PC-3 (cell line): Measurements from ENCODE around the gene NR1H4. TPM values are rescaled to one million over a fixed set of nuclear protein-coding genes. Genes with fewer than 3 reads are reported as not detected.

Source experiments
- ATAC-seq: fragments of 200-7000 bp; cut with Tn5 transposase; 2 replicates; pipeline ENCODE4 v1.9.1; 2020; ENCODE audit warnings: mild to moderate bottlenecking, moderate library complexity
- BruUV-seq: library from RNA; stranded (reverse); fragments of 400-500 nt; replicated peaks from 2 replicates; lab custom pipeline; 2021; lab: Mats Ljungman, UMichigan
- CTCF ChIA-PET: fragments of 300-600 bp; sonication (Branson Sonifier 250); formaldehyde crosslinking; loops from one replicate; lab custom pipeline; 2022; ENCODE audit warnings: antibody characterized with exemption; lab: Charles Lee
- POLR2A ChIA-PET: fragments of 300-600 bp; sonication (Branson Sonifier 250); formaldehyde crosslinking; loops from one replicate; lab custom pipeline; 2022; ENCODE audit warnings: antibody characterized with exemption; ENCODE audit not compliant: unreplicated experiment; lab: Charles Lee
- DNase-seq: peaks from one replicate; pipeline ENCODE4 v3.0.0-alpha.2; 2015
- H2AFZ ChIP-seq: fragments of 300-600 bp; sonication (generic); 2 replicates; pipeline ENCODE4 v1.6.0; 2016; ENCODE audit warnings: antibody characterized with exemption, low read length
- H3F3A ChIP-seq: fragments of 300-600 bp; sonication (generic); one replicate; pipeline ENCODE4 v1.6.0; 2017; ENCODE audit warnings: antibody characterized with exemption, low read length, control low read depth, mild to moderate bottlenecking; ENCODE audit not compliant: unreplicated experiment
- H3K27ac ChIP-seq: fragments of 300-600 bp; sonication (generic); 2 replicates; pipeline ENCODE4 v1.5.1; 2016; ENCODE audit warnings: mild to moderate bottlenecking, low read length
- H3K27me3 ChIP-seq: fragments of 300-600 bp; sonication (generic); 2 replicates; pipeline ENCODE4 v1.6.1; 2016; ENCODE audit warnings: low read length, mixed read lengths
- H3K36me3 ChIP-seq: fragments of 300-600 bp; sonication (generic); 2 replicates; pipeline ENCODE4 v1.6.1; 2016; ENCODE audit warnings: low read depth, mixed run types, low read length, mixed read lengths
- H3K4me1 ChIP-seq: fragments of 300-600 bp; sonication (generic); 2 replicates; pipeline ENCODE4 v1.5.1; 2016; ENCODE audit warnings: low read length; ENCODE audit not compliant: insufficient read depth
- H3K4me2 ChIP-seq: fragments of 300-600 bp; sonication (generic); 2 replicates; pipeline ENCODE4 v1.6.0; 2016; ENCODE audit warnings: low read length
- H3K4me3 ChIP-seq: fragments of 300-600 bp; sonication (generic); 2 replicates; pipeline ENCODE4 v1.5.1; 2016; ENCODE audit warnings: mild to moderate bottlenecking, low read length, mixed read lengths
- H3K79me2 ChIP-seq: fragments of 300-600 bp; sonication (generic); 2 replicates; pipeline ENCODE4 v1.6.1; 2017; ENCODE audit warnings: low read length, mixed read lengths
- H3K9ac ChIP-seq: fragments of 300-600 bp; sonication (generic); 2 replicates; pipeline ENCODE4 v1.6.0; 2016; ENCODE audit warnings: mild to moderate bottlenecking, low read length
- H3K9me2 ChIP-seq: fragments of 300-600 bp; sonication (generic); replicated peaks from 2 replicates; pipeline ENCODE4 v1.6.1; 2016; ENCODE audit warnings: mixed run types, low read length, mixed read lengths
- H3K9me3 ChIP-seq: fragments of 300-600 bp; sonication (generic); 2 replicates; pipeline ENCODE4 v1.6.1; 2016; ENCODE audit warnings: low read length, mixed read lengths
- H4K20me1 ChIP-seq: fragments of 300-600 bp; sonication (generic); 2 replicates; pipeline ENCODE4 v1.6.1; 2016; ENCODE audit warnings: low read length, mixed read lengths
- EZH2 ChIP-seq: fragments of 300-600 bp; sonication (generic); IDR thresholded peaks from one replicate; pipeline ENCODE4 v1.6.1; 2017; ENCODE audit warnings: antibody characterized with exemption, mild to moderate bottlenecking, low read length; ENCODE audit not compliant: unreplicated experiment
- EZH2phosphoT487 ChIP-seq: fragments of 300-600 bp; sonication (generic); IDR thresholded peaks from 2 replicates; pipeline ENCODE4 v1.6.1; 2018; ENCODE audit warnings: mild to moderate bottlenecking, antibody characterized with exemption, low read length, borderline replicate concordance
- intact Hi-C: fragments of 100-400 bp; cut with micrococcal nuclease; formaldehyde crosslinking; loops from 2 replicates; pipeline ENCODE4 v1.9.0; 2023
- total RNA-seq: library from RNA; depleted of rRNA; stranded (reverse); fragments of >200 nt; gene quantifications from 2 replicates; pipeline ENCODE4 v1.2.3, GENCODE V29; 2014
- TF ChIP-seq, protein P1 (sequence below): fragments of 300-600 bp; sonication (generic); conservative IDR thresholded peaks from 2 replicates; pipeline ENCODE4 v1.5.1; 2017; ENCODE audit warnings: antibody characterized with exemption, low read depth, mild to moderate bottlenecking, low read length

The NR1H4 gene
- total RNA-seq, 1 experiment from 2014 or later, result not detected

DNA sequence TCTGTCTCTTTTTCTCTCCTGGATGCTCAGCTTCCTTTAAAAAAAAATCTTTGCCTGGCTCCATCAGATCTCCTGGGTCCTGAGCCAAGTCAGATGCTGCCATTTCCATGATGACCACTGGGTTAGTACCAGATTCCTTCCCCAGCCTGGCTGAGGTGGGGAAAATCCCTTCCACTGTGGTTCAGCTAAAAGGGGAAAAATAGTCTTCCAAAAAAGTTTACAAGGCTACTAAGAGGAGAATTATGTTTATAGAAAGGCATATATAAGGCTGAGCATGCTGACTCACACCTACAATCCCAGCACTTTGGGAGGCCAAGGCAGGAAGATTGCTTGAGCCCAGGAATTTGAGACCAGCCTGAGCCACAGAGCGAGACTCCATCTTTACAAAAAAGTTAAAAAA is 71.4 kb downstream of the NR1H4 start:
- Histone ChIP-seq H4K20me1 (no peaks in the 10 kb centered on the region), H3K36me3 (no peaks in the 10 kb centered on the region), H2AFZ (no peak overlapping the region), H3K4me3 (no peak overlapping the region), H3K9ac (no peak overlapping the region), H3K4me2 (peak overlapping the region; percentile 26; the same call in 1 of the 2 replicates), H3K27me3 (peaks cover 22% of the 10 kb centered on the region), H3K9me2 (no peaks in the 10 kb centered on the region), H3K27ac (peak overlapping the region; percentile 42), H3K4me1 (peaks cover 8% of the 10 kb centered on the region), H3K9me3 (no peaks in the 10 kb centered on the region), H3K79me2 (no peaks in the 10 kb centered on the region), H3F3A (no peaks in the 10 kb centered on the region)
- CTCF ChIA-PET, result no interaction called here
- ATAC-seq (peak; percentile 89), DNase-seq (peak; percentile 62)
- TF ChIP-seq, protein P1, sequence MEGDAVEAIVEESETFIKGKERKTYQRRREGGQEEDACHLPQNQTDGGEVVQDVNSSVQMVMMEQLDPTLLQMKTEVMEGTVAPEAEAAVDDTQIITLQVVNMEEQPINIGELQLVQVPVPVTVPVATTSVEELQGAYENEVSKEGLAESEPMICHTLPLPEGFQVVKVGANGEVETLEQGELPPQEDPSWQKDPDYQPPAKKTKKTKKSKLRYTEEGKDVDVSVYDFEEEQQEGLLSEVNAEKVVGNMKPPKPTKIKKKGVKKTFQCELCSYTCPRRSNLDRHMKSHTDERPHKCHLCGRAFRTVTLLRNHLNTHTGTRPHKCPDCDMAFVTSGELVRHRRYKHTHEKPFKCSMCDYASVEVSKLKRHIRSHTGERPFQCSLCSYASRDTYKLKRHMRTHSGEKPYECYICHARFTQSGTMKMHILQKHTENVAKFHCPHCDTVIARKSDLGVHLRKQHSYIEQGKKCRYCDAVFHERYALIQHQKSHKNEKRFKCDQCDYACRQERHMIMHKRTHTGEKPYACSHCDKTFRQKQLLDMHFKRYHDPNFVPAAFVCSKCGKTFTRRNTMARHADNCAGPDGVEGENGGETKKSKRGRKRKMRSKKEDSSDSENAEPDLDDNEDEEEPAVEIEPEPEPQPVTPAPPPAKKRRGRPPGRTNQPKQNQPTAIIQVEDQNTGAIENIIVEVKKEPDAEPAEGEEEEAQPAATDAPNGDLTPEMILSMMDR, result no peak
- TF ChIP-seq EZH2phosphoT487 (no peak), EZH2 (no peak)
- BruUV-seq, result no TSS peak
- intact Hi-C loops, result no loop called here
- POLR2A ChIA-PET, result no interaction called here

DNA sequence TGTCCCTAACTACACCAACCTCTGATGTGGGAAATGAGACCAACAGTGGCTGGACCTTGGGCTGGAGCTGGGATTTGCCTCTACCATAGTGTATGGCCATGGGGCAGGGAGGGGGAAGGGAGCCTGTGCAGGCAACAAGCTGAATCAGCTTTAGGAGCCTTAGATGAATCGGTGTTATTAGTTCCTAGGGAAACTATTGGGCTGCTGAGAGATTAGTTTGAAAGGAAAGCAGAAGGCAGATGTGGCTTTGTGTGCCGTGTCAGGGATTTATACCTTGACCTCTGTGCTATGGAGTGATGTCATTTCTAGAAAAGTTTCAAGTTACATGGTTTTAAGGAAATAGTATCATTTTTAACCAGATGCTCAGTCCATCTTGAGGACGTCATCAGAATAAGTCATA is 80.3 kb downstream of the NR1H4 start:
- intact Hi-C loops, result loop anchor here (1.0 to 10.0 kb wide), 6 partner anchors 162 to 744 kb away; partner anchors contain the start of gene BLTP3B
- Histone ChIP-seq H2AFZ (no peak overlapping the region), H3K4me2 (no peak overlapping the region), H3K27ac (no peak overlapping the region), H3K9me3 (no peaks in the 10 kb centered on the region), H3K4me1 (no peaks in the 10 kb centered on the region), H3K4me3 (no peak overlapping the region), H3K79me2 (no peaks in the 10 kb centered on the region), H3K9me2 (no peaks in the 10 kb centered on the region), H3F3A (no peaks in the 10 kb centered on the region), H3K9ac (no peak overlapping the region), H4K20me1 (no peaks in the 10 kb centered on the region), H3K27me3 (peaks cover 12% of the 10 kb centered on the region; the same call in 1 of the 2 replicates), H3K36me3 (no peaks in the 10 kb centered on the region)
- ATAC-seq (peak; percentile 19; the same call in 1 of the 2 replicates), DNase-seq (no peak)
- no TSS peak for BruUV-seq
- POLR2A ChIA-PET, result no interaction called here
- TF ChIP-seq EZH2phosphoT487 (no peak), EZH2 (no peak)
- TF ChIP-seq, protein P1, result no peak
- CTCF ChIA-PET, result interaction anchor here (0.6 to 1.2 kb wide), 2 partner anchors 206 to 431 kb away, joined by 3 to 6 read pairs; no protein-coding TSS in a partner anchor

DNA sequence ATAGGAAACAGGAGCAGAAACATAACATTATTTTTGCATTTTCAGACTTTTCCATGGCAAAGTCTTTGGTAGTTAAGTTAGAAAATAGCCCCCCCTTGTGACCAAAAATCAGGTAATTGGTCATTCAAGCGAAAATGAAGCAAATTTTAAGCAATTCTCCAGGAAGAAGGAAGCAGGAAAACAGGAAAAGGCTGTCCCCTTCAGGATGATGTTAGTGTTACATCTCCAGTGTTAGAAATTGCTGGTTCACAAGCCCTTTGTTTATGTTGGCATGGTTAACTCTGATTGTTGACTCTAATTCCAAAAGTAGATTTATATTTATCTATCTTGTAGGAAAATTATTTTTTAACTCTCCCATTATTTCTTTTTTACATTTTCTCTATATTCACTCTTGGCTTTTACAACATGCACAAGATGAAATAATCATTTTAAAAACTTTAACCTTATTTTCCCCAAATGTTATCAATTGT is 81.0 kb downstream of the NR1H4 start:
- ATAC-seq (peak; percentile 88), DNase-seq (peak; percentile 92)
- H3K36me3 ChIP-seq, result no peaks in the 10 kb centered on the region
- no peak for TF ChIP-seq EZH2phosphoT487
- TF ChIP-seq, protein P1, result peak; percentile 98
- H3K79me2 ChIP-seq, result no peaks in the 10 kb centered on the region
- no peaks in the 10 kb centered on the region for H3K4me1 ChIP-seq
- no peak overlapping the region for H2AFZ ChIP-seq
- BruUV-seq, result no TSS peak
- H3K4me3 ChIP-seq, result no peak overlapping the region
- no peaks in the 10 kb centered on the region for H3F3A ChIP-seq
- no peaks in the 10 kb centered on the region for H3K9me3 ChIP-seq
- H4K20me1 ChIP-seq, result no peaks in the 10 kb centered on the region
- 0 out of 2 replicates have a peak, but pooled peaks cover 6% of the 10 kb centered on the region for H3K27me3 ChIP-seq
- H3K27ac ChIP-seq, result no peak overlapping the region
- POLR2A ChIA-PET, result interaction anchor here (0.7 kb wide), 1 partner anchor 400 kb away, joined by 3 read pairs; no protein-coding TSS in a partner anchor
- CTCF ChIA-PET, result interaction anchor here (0.7 kb wide), 1 partner anchor 96 kb away, joined by 3 read pairs; no protein-coding TSS in a partner anchor
- H3K9ac ChIP-seq, result no peak overlapping the region
- no peaks in the 10 kb centered on the region for H3K9me2 ChIP-seq
- intact Hi-C loops, result loop anchor here (1.0 to 10.0 kb wide), 6 partner anchors 162 to 744 kb away; partner anchors contain the start of gene BLTP3B
- H3K4me2 ChIP-seq, result no peak overlapping the region
